Neural progenitor cell (in vitro differentiated cells): ENCODE data around the gene MDC1. TPM values are rescaled to one million over a fixed set of nuclear protein-coding genes. Genes with fewer than 3 reads are reported as not detected.
"Not testable (repeated sequence)": the region's sequence is repeated elsewhere in the genome, so short reads cannot be mapped to it uniquely, and the experiment has no call there.

Source experiments
- DNase-seq: peaks from one replicate; pipeline ENCODE4 v3.0.0-alpha.2; 2016; ENCODE audit warnings: low spot score
- H2AFZ ChIP-seq: fragments of 200-600 bp; sonication (generic); replicated peaks from 2 replicates; pipeline ENCODE4 v1.6.1; 2016; ENCODE audit warnings: antibody characterized with exemption
- H3F3A ChIP-seq: fragments of 200-600 bp; sonication (generic); 2 replicates; pipeline ENCODE4 v1.6.1; 2016; ENCODE audit warnings: antibody characterized with exemption, low read depth
- H3K27ac ChIP-seq: fragments of 200-600 bp; sonication (generic); 2 replicates; pipeline ENCODE4 v1.5.1; 2016; ENCODE audit warnings: mild to moderate bottlenecking
- H3K27me3 ChIP-seq: fragments of 200-600 bp; sonication (generic); 2 replicates; pipeline ENCODE4 v1.6.1; 2016; ENCODE audit warnings: mild to moderate bottlenecking, moderate library complexity
- H3K36me3 ChIP-seq: fragments of 200-600 bp; sonication (generic); 2 replicates; pipeline ENCODE4 v1.5.1; 2016
- H3K4me1 ChIP-seq: fragments of 200-600 bp; sonication (generic); 2 replicates; pipeline ENCODE4 v1.6.1; 2016; ENCODE audit warnings: mixed run types
- H3K4me2 ChIP-seq: fragments of 200-600 bp; sonication (generic); 2 replicates; pipeline ENCODE4 v1.6.1; 2016
- H3K4me3 ChIP-seq: fragments of 200-600 bp; sonication (generic); 2 replicates; pipeline ENCODE4 v1.5.1; 2016
- H3K79me2 ChIP-seq: fragments of 200-600 bp; sonication (generic); 2 replicates; pipeline ENCODE4 v1.6.1; 2016; ENCODE audit warnings: low read depth
- H3K9ac ChIP-seq: fragments of 200-600 bp; sonication (generic); 2 replicates; pipeline ENCODE4 v1.6.1; 2016
- H3K9me3 ChIP-seq: fragments of 200-600 bp; sonication (generic); 2 replicates; pipeline ENCODE4 v1.5.1; 2016; ENCODE audit warnings: low read depth
- H4K20me1 ChIP-seq: fragments of 200-600 bp; sonication (generic); 2 replicates; pipeline ENCODE4 v1.6.1; 2016; ENCODE audit warnings: low read depth
- H3K27ac Mint-ChIP-seq: 3 replicates; pipeline ENCODE4 v1.8.0; 2021; ENCODE audit warnings: mixed read lengths
- H3K27me3 Mint-ChIP-seq: 2 replicates; pipeline ENCODE4 v1.8.0; 2022; ENCODE audit warnings: low read depth, mild to moderate bottlenecking, inconsistent platforms, moderate library complexity, mixed read lengths; ENCODE audit not compliant: insufficient read depth
- H3K36me3 Mint-ChIP-seq: 3 replicates; pipeline ENCODE4 v1.8.0; 2021; ENCODE audit warnings: mixed read lengths
- H3K4me1 Mint-ChIP-seq: 3 replicates; pipeline ENCODE4 v1.8.0; 2021; ENCODE audit warnings: mixed read lengths
- H3K4me3 Mint-ChIP-seq: 3 replicates; pipeline ENCODE4 v1.8.0; 2021; ENCODE audit warnings: mild to moderate bottlenecking, moderate library complexity, mixed read lengths
- H3K9me3 Mint-ChIP-seq: 3 replicates; pipeline ENCODE4 v1.8.0; 2020; ENCODE audit warnings: mixed read lengths
- EZH2 ChIP-seq: fragments of 200-600 bp; sonication (generic); IDR thresholded peaks from 2 replicates; pipeline ENCODE4 v1.6.1; 2017; ENCODE audit warnings: antibody characterized with exemption, mild to moderate bottlenecking, moderate library complexity
- EZH2phosphoT487 ChIP-seq: fragments of 200-600 bp; sonication (generic); IDR thresholded peaks from 2 replicates; pipeline ENCODE4 v1.6.1; 2017; ENCODE audit warnings: antibody characterized with exemption
- total RNA-seq: library from RNA; depleted of rRNA; stranded (reverse); fragments of >200 nt; gene quantifications from 2 replicates; pipeline ENCODE4 v1.2.3, GENCODE V29; 2015; ENCODE audit warnings: low replicate concordance
- TF ChIP-seq, protein P1 (sequence below): fragments of 200-600 bp; sonication (generic); IDR thresholded peaks from 2 replicates; pipeline ENCODE4 v1.5.1; 2017; ENCODE audit warnings: antibody characterized with exemption, mild to moderate bottlenecking

MDC1 gene
- total RNA-seq, 1 donor from 2014 or later = 22.6 TPM

DNA sequence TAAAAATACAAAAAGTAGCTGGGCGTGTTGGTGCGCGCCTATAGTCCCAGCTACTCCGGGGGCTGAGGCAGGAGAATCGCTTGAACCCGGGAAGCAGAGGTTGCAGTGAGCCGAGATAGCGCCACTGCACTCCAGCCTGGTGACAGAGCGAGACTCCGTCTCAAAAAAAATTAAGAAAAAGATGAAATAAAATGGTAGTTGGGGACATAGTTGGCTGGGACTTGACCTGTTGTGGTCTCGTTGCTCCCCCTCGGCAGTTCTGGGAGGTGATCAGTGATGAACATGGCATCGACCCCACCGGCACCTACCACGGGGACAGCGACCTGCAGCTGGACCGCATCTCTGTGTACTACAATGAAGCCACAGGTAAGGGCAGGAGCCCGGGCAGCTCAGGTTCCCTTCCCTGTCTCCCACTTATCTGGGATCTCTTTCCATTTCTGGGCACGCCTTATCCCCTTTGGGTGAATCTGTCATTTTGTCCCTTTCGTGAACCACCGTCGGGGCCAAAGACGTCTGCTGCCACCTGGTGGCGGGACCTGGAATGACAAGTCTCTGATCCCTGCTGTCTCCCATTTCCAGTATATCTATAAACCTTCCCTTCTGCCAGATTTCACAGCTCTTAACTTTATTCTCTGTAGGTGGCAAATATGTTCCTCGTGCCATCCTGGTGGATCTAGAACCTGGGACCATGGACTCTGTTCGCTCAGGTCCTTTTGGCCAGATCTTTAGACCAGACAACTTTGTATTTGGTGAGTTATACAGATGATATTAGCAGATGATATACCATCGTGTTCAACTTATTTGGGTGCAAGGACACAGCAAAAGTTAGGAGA lies 5.4 kb upstream of the MDC1 start:
- Histone ChIP-seq H3K27ac (no peak overlapping the region), H3K36me3 (peaks cover 4% of the 10 kb centered on the region), H2AFZ (no peak overlapping the region), H3K9me3 (no peaks in the 10 kb centered on the region), H4K20me1 (peaks cover 60% of the 10 kb centered on the region), H3F3A (peaks cover 94% of the 10 kb centered on the region), H3K4me3 (peak overlapping the region; percentile 85), H3K9ac (peak overlapping the region; percentile 14), H3K4me1 (peaks cover 12% of the 10 kb centered on the region), H3K79me2 (peaks cover 72% of the 10 kb centered on the region), H3K27me3 (no peaks in the 10 kb centered on the region), H3K4me2 (peak overlapping the region; percentile 90)
- H3K4me3 Mint-ChIP-seq = peak overlapping the region; percentile 98
- H3K9me3 Mint-ChIP-seq = peaks cover 2% of the 10 kb centered on the region
- no peak for TF ChIP-seq EZH2
- TF ChIP-seq EZH2phosphoT487 = no peak
- TF ChIP-seq, protein P1, sequence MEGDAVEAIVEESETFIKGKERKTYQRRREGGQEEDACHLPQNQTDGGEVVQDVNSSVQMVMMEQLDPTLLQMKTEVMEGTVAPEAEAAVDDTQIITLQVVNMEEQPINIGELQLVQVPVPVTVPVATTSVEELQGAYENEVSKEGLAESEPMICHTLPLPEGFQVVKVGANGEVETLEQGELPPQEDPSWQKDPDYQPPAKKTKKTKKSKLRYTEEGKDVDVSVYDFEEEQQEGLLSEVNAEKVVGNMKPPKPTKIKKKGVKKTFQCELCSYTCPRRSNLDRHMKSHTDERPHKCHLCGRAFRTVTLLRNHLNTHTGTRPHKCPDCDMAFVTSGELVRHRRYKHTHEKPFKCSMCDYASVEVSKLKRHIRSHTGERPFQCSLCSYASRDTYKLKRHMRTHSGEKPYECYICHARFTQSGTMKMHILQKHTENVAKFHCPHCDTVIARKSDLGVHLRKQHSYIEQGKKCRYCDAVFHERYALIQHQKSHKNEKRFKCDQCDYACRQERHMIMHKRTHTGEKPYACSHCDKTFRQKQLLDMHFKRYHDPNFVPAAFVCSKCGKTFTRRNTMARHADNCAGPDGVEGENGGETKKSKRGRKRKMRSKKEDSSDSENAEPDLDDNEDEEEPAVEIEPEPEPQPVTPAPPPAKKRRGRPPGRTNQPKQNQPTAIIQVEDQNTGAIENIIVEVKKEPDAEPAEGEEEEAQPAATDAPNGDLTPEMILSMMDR = peak; percentile 99
- H3K4me1 Mint-ChIP-seq = peaks cover 49% of the 10 kb centered on the region
- H3K36me3 Mint-ChIP-seq = peaks cover 31% of the 10 kb centered on the region
- peak; percentile 76 for DNase-seq
- peaks cover 13% of the 10 kb centered on the region for H3K27me3 Mint-ChIP-seq
- H3K27ac Mint-ChIP-seq = peak overlapping the region; percentile 90

DNA sequence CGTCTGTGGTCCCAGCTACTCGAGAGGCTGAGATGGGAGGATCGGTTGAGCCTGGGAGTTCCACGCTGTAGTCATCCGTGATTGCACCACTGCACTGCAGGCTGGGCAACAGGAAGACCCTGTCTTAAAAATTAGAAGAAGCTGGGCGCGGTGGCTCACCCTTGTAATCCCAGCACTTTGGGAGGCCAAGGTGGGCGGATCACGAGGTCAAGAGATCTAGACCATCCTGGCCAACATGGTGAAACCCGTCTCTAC lies 4.9 kb upstream of the MDC1 start:
- H2AFZ ChIP-seq, H3K36me3 ChIP-seq, H3K9me3 ChIP-seq, H3K9me3 Mint-ChIP-seq, DNase-seq, H3K27me3 ChIP-seq, H3K27ac ChIP-seq: not testable (repeated sequence)
- Histone ChIP-seq H3K4me1 (peaks cover 12% of the 10 kb centered on the region), H3F3A (peaks cover 89% of the 10 kb centered on the region), H3K4me2 (peak overlapping the region; percentile 90), H3K4me3 (peak overlapping the region; percentile 85), H3K9ac (peak overlapping the region; percentile 14), H4K20me1 (peaks cover 54% of the 10 kb centered on the region), H3K79me2 (peaks cover 73% of the 10 kb centered on the region)
- Mint-ChIP-seq H3K27me3 (peaks cover 13% of the 10 kb centered on the region), H3K36me3 (peaks cover 31% of the 10 kb centered on the region), H3K4me3 (peak overlapping the region; percentile 98), H3K27ac (peak overlapping the region; percentile 37), H3K4me1 (peaks cover 55% of the 10 kb centered on the region)

DNA sequence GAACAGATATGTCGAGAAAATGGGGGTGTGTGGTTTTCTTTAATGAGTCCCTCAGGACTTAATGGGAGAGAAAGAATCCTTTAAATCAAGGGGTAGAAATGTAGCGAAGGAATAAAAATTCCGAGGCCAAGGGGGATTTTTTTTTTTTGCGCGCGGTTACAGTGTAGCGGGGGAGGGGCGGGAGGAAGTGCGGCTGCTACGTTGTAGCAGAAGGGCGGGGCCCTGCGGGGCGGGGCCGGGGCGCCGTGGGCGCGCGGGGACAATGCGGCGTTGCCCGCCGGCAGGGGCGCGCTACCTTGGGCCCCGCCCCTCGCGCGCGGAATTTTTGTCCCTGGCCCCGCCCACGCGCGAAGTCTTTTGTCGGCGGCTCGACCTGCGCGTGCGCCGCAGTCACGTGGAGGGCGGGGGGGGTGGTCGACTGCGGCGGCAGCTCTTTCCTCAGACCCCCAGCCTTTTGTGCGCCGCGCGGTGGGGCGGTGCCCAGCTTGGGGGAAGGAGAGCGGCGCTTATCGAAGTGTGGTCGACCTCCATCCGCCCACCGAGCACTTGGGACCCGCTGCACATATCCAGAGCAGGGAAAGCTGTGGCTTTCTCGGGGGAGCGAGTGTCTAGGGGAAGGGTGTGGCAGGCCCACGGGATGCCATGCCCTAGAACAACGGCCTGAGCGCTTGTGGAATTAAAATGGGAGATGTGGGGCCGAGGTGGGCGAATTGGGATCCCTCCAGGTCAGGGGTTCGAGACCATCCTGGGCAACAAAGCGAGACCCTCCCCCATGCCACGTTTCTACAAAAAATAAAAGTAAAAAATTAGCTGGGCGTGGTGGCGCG lies 4.3 kb upstream of the MDC1 start:
- Histone ChIP-seq H3F3A (peaks cover 83% of the 10 kb centered on the region), H4K20me1 (peaks cover 49% of the 10 kb centered on the region), H3K4me2 (peak overlapping the region; percentile 90), H3K79me2 (peaks cover 79% of the 10 kb centered on the region), H3K36me3 (peaks cover 4% of the 10 kb centered on the region), H3K9me3 (no peaks in the 10 kb centered on the region), H3K27ac (peak overlapping the region; percentile 85), H3K4me1 (peaks cover 14% of the 10 kb centered on the region), H3K27me3 (no peaks in the 10 kb centered on the region), H3K9ac (peak overlapping the region; percentile 90), H3K4me3 (peak overlapping the region; percentile 85), H2AFZ (no peak overlapping the region)
- Mint-ChIP-seq H3K4me3 (peak overlapping the region; percentile 98), H3K4me1 (peaks cover 60% of the 10 kb centered on the region), H3K9me3 (peaks cover 2% of the 10 kb centered on the region), H3K27me3 (peaks cover 13% of the 10 kb centered on the region), H3K36me3 (peaks cover 32% of the 10 kb centered on the region), H3K27ac (peak overlapping the region; percentile 99)
- DNase-seq = peak; percentile 96
- TF ChIP-seq, protein P1 = peak; percentile 48
- no peak for TF ChIP-seq EZH2phosphoT487
